Fibroblast of the aortic adventitia (primary cell): ENCODE results near the gene OR12D1. TPM values are rescaled to one million over a fixed set of nuclear protein-coding genes. Genes with fewer than 3 reads are reported as not detected.

ENCODE experiments used
- DNase-seq: peaks from one replicate; pipeline ENCODE4 v3.0.0-alpha.2; 2010; ENCODE audit warnings: low read depth
- H3K4me3 ChIP-seq: 2 replicates; pipeline ENCODE4 v1.5.1; 2011; ENCODE audit warnings: low read depth, mild to moderate bottlenecking, control low read depth, low read length, moderate library complexity
- total RNA-seq: library from RNA; depleted of rRNA; stranded (reverse); fragments of >200 nt; gene quantifications from 2 replicates; pipeline ENCODE4 v1.2.3, GENCODE V29; 2012; ENCODE audit warnings: low replicate concordance
- TF ChIP-seq, protein P1 (sequence below): IDR thresholded peaks from 2 replicates; pipeline ENCODE4 v1.5.1; 2011; ENCODE audit warnings: mild to moderate bottlenecking, low read length, control low read depth, inconsistent platforms; ENCODE audit not compliant: insufficient read depth

Gene OR12D1
- not detected in 2 replicates for total RNA-seq

DNA sequence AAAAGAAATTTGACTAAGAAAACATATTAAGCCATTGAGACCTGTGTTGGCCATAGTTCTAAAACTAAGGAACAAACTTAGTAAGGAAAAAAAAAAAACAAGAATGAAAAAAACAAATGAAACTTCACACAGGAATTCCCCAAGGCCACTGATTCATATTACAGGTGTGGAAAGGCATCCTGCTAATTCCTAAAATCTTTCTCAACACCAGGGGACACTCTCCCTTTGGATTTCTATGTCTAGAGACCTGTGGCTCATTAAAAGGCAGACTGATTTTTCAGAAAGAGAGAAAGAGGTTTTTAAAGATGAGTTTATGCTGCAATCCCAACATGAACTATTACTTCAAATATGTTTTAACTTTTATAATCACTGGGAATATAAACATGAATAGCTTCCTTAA is at the start of gene OR12D1:
OR12D1 (plus strand) TSS at position 341 of the 400 bp plus-strand sequence.
- DNase-seq = no peak
- no peak within 1 kb of the TSS for H3K4me3 ChIP-seq
- TF ChIP-seq, protein P1, sequence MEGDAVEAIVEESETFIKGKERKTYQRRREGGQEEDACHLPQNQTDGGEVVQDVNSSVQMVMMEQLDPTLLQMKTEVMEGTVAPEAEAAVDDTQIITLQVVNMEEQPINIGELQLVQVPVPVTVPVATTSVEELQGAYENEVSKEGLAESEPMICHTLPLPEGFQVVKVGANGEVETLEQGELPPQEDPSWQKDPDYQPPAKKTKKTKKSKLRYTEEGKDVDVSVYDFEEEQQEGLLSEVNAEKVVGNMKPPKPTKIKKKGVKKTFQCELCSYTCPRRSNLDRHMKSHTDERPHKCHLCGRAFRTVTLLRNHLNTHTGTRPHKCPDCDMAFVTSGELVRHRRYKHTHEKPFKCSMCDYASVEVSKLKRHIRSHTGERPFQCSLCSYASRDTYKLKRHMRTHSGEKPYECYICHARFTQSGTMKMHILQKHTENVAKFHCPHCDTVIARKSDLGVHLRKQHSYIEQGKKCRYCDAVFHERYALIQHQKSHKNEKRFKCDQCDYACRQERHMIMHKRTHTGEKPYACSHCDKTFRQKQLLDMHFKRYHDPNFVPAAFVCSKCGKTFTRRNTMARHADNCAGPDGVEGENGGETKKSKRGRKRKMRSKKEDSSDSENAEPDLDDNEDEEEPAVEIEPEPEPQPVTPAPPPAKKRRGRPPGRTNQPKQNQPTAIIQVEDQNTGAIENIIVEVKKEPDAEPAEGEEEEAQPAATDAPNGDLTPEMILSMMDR = no peak

DNA sequence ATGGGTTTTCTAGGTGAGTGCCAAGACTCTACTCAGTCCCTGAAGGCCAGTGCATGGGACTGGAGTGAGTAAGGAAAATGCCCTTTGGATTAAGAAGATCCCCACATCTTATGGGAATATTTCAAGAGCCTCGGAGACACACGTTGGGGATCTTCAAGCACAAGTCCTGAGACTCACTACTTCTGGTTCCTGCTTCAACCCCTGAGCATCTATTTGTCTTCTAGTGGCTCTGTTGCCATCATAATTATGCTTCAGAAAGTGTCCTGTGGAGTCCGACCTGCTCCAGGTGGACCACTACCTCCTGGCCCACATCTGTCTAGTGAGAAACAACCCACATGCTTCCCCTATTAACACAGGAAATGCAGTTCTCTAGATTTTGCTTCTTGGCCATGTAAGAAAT is 46.0 kb upstream of the OR12D1 start, which contains the start of gene OR5V1:
OR5V1 (minus strand) TSS at position 101 of the 400 bp plus-strand sequence. CDS start 12,670 bp downstream, outside the sequence.
- DNase-seq = no peak
- no peak within 1 kb of the TSS for H3K4me3 ChIP-seq
- TF ChIP-seq, protein P1 = no peak

DNA sequence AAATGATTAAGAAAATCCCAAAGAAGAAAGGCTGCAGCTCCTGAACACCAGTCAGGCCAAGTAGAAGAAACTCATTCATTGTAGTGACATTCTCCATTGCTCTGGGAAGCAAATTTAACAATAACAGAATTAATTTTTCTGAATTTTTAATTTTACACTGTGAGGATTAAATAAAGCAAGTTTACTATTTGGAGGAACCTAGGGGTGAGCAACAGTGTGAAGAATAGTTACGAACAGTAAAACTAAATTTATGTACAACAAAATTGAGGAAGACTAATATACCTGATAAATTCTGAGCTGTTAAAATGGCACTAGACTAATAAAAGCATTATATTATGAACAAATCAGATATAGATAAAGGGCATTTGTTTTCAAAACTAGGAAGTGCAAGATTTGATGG is 39.5 kb upstream of the OR12D1 start, which contains the start of gene OR12D3:
OR12D3 (minus strand) TSS at position 101 of the 400 bp plus-strand sequence; CDS start at position 97, 4 bp downstream.
- DNase-seq = no peak
- no peak within 1 kb of the TSS for H3K4me3 ChIP-seq
- TF ChIP-seq, protein P1 = no peak

DNA sequence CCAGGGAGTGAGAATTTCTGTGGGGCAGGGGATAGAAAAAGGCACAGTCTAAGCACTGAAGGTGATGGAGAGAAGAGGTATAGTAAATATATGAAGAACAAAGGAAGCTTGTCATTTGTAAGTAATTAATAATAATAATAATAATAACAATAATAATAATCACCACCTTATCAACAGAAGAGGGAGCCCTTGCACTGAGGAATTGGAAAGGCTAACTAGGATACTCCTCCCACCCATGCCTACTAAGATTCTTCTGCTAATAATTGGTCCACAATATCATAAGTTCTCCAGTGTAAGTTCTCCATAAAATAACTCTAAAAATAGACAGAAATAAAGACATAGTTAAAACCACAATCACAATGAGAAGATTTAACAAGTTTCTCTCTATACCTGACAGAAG is 38.7 kb upstream of the OR12D1 start:
- TF ChIP-seq, protein P1 = no peak
- H3K4me3 ChIP-seq = no peak overlapping the region
- DNase-seq = no peak

DNA sequence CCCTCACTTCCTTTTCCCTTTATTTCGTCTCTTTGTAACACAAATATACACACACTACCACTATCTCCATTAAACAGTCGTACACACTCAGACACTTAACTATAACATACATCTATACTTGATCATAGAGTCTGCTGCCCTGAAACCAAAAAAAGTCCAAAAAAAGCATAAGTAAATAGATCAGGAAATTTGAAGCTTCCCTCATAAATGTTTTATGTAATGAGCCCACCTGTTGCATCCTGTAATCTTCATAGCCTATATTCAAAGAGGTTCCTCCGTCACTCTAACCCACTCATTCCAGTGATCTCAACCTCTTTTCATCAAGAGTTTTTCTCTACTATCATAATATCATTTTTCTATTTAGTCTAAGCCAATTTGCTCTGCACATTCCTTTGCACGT is 26.2 kb upstream of the OR12D1 start:
- TF ChIP-seq, protein P1 = no peak
- no peak overlapping the region for H3K4me3 ChIP-seq
- no peak for DNase-seq

DNA sequence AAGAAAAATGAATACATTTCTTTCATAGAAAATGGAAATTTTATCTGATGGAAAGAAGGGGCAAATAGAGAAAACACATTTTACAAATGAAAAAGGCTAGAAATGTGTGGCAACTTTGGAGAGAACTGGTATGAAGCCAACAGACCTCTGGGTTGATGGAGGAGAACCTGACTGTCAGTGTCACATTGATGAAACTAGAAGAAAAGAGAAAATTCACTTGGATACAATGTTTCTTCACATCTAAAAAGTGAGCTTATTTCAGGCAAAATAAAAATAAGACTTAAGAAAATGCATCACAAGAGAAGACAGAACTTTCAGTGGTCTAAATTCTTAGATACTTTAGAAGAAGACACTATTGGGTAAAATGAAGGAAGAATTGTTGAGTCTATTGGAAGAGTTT is 19.4 kb upstream of the OR12D1 start, which contains the start of gene OR12D2:
OR12D2 (plus strand) TSS at position 301 of the 400 bp plus-strand sequence. CDS start 1,069 bp downstream, outside the sequence.
- no peak within 1 kb of the TSS for H3K4me3 ChIP-seq
- TF ChIP-seq, protein P1 = no peak
- DNase-seq = no peak

DNA sequence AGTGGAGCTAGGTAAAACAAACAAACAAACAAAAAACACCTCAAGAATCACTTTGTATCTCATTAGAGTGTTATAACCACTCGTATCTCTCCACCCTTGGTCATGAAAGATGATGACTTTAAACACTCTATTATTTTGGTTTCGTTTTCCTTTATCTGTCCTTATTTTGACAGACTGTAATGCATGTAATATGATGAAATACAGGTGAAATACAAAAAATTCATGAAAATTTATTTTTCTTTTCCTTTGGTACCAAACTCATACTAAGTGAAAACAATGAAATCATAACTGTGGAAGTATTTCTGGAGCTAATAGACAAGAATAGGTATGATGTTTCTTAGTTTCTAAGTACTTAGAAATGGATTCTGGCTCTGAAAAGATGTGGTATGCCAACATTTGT is 15.2 kb upstream of the OR12D1 start:
- TF ChIP-seq, protein P1 = no peak
- H3K4me3 ChIP-seq = no peak overlapping the region
- DNase-seq = no peak
